GM23248 (cell line): ENCODE data around the gene CFAP92.

Experiments used
- EZH2 ChIP-seq: fragments of 200-600 bp; sonication (generic); IDR thresholded peaks from 2 replicates; pipeline ENCODE4 v1.6.1; 2018; ENCODE audit warnings: antibody characterized with exemption, mild to moderate bottlenecking; ENCODE audit not compliant: insufficient read depth, poor library complexity, severe bottlenecking
- EZH2phosphoT487 ChIP-seq: fragments of 200-600 bp; sonication (generic); IDR thresholded peaks from 2 replicates; pipeline ENCODE4 v1.6.1; 2018; ENCODE audit warnings: antibody characterized with exemption, moderate library complexity, mild to moderate bottlenecking, low read depth; ENCODE audit not compliant: insufficient read depth

- TF ChIP-seq EZH2 (no peak), EZH2phosphoT487 (no peak)
Measured at GRCh38 chr3:129017484-129017899, 23.6 kb upstream of the CFAP92 start.
